ENCODE measurements around the gene PIF1.

Gene PIF1, protein sequence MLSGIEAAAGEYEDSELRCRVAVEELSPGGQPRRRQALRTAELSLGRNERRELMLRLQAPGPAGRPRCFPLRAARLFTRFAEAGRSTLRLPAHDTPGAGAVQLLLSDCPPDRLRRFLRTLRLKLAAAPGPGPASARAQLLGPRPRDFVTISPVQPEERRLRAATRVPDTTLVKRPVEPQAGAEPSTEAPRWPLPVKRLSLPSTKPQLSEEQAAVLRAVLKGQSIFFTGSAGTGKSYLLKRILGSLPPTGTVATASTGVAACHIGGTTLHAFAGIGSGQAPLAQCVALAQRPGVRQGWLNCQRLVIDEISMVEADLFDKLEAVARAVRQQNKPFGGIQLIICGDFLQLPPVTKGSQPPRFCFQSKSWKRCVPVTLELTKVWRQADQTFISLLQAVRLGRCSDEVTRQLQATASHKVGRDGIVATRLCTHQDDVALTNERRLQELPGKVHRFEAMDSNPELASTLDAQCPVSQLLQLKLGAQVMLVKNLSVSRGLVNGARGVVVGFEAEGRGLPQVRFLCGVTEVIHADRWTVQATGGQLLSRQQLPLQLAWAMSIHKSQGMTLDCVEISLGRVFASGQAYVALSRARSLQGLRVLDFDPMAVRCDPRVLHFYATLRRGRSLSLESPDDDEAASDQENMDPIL

GRCh38 chr15:64825431-64826294 lies at the start of gene PIF1:
Gene PIF1, minus strand, starts transcription at chr15:64825647. Its CDS starts 1,312 bp downstream, at chr15:64824335.
- peak within 1 kb of the TSS; percentile 74 for H3K27ac ChIP-seq (ENCODE audit: low read length)

GRCh38 chr15:64870353-64870752 lies 44.9 kb upstream of the PIF1 start:
- Histone ChIP-seq H3K9me3 (ENCODE audit: control insufficient read depth in 2 of 2, low read length in 2 of 2) (no peaks in the 10 kb centered on the region), H3K4me1 (ENCODE audit: control insufficient read depth, insufficient read depth, low read length) (peaks cover 26% of the 10 kb centered on the region), H3K27me3 (ENCODE audit: control insufficient read depth in 1 of 2, insufficient read depth in 2 of 2, low read length in 2 of 2) (no peaks in the 10 kb centered on the region), H3K27ac (ENCODE audit: low read length) (no peak overlapping the region), H3K36me3 (ENCODE audit: control insufficient read depth in 2 of 2, insufficient read depth in 2 of 2, low read length in 2 of 2) (peaks cover 0 to 18% of the 10 kb centered on the region in 2 donors), H3K4me3 (ENCODE audit: low read length in 2 of 2) (no peak overlapping the region), H3K9ac (ENCODE audit: low read length in 2 of 2) (no peak overlapping the region)

More at GRCh38 chr15:64825431-64826294, at the start of gene PIF1:
- no peaks in the 10 kb centered on the region for H3K36me3 ChIP-seq (ENCODE audit: control insufficient read depth in 2 of 2, insufficient read depth in 2 of 2, low read length in 2 of 2)
- no peaks in the 10 kb centered on the region for H3K9me3 ChIP-seq (ENCODE audit: control insufficient read depth in 2 of 2, low read length in 2 of 2)
- H3K4me3 ChIP-seq (ENCODE audit: low read length in 2 of 2): peak within 1 kb of the TSS; percentile 77 to 86
- peaks cover 31% of the 10 kb centered on the region for H3K4me1 ChIP-seq (ENCODE audit: control insufficient read depth, insufficient read depth, low read length)
- no peaks in the 10 kb centered on the region for H3K27me3 ChIP-seq (ENCODE audit: control insufficient read depth in 1 of 2, insufficient read depth in 2 of 2, low read length in 2 of 2)
- peak within 1 kb of the TSS; percentile 79 to 80 for H3K9ac ChIP-seq (ENCODE audit: low read length in 2 of 2)

DNA sequence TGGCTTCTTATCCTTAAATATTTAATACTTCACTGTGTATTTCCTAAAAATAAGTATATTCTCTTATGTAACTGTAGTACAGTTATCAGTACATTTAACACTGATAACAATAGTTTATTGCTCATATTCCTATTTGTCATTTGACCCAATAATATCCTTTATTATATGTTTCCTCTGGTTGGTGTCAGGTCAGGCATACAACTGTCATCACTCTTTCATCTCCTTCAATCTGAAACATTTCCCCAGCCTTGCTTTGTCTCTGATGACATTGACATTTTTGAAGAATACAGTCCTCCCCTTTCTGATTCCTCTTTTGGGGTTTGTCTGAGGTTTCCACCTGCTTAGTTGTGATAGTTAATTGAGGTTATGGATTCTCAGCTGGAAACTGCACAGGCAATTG lies 44.1 kb upstream of the PIF1 start:
- peaks cover 26% of the 10 kb centered on the region for H3K4me1 ChIP-seq (ENCODE audit: control insufficient read depth, insufficient read depth, low read length)
- H3K9me3 ChIP-seq (ENCODE audit: control insufficient read depth in 2 of 2, low read length in 2 of 2): no peaks in the 10 kb centered on the region
- peaks cover 5 to 24% of the 10 kb centered on the region in 2 donors for H3K36me3 ChIP-seq (ENCODE audit: control insufficient read depth in 2 of 2, insufficient read depth in 2 of 2, low read length in 2 of 2)
- no peak overlapping the region for H3K9ac ChIP-seq (ENCODE audit: low read length in 2 of 2)
- H3K4me3 ChIP-seq (ENCODE audit: low read length in 2 of 2): no peak overlapping the region
- H3K27ac ChIP-seq (ENCODE audit: low read length): no peak overlapping the region
- no peaks in the 10 kb centered on the region for H3K27me3 ChIP-seq (ENCODE audit: control insufficient read depth in 1 of 2, insufficient read depth in 2 of 2, low read length in 2 of 2)

DNA sequence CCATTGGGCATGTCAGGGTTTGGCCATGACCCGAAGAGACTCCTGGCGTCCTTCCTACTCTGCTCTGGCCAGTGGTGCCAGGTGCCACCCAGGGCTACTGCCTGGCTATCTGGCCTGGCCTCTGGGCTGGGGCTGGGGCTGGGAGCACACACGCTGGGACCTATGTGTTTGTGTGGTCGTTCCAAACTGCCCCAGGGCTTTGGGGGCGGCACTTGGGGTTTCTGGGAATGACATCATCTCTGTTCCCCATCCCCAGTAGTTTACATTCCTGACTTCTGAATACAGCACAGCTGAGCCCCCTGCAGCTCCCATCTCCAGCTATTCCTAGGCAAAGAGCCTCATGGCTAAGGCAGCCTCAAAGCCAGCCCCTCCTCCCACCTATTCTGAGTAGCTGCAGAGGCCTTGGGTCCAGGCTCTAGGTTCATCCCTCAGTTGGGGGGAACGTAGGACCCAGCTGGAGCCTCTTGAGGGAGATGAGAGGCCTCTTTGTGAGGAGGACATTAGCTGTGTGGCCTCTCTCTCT lies 40.6 kb upstream of the PIF1 start:
- H3K36me3 ChIP-seq (ENCODE audit: control insufficient read depth in 2 of 2, insufficient read depth in 2 of 2, low read length in 2 of 2): peaks cover 12 to 36% of the 10 kb centered on the region in 2 donors
- no peak overlapping the region for H3K27ac ChIP-seq (ENCODE audit: low read length)
- H3K4me3 ChIP-seq (ENCODE audit: low read length in 2 of 2): no peak overlapping the region
- no peaks in the 10 kb centered on the region for H3K27me3 ChIP-seq (ENCODE audit: control insufficient read depth in 1 of 2, insufficient read depth in 2 of 2, low read length in 2 of 2)
- H3K9me3 ChIP-seq (ENCODE audit: control insufficient read depth in 2 of 2, low read length in 2 of 2): no peaks in the 10 kb centered on the region
- H3K9ac ChIP-seq (ENCODE audit: low read length in 2 of 2): peak overlapping the region in 1 of 2 donors; percentile 13
- H3K4me1 ChIP-seq (ENCODE audit: control insufficient read depth, insufficient read depth, low read length): peaks cover 18% of the 10 kb centered on the region

DNA sequence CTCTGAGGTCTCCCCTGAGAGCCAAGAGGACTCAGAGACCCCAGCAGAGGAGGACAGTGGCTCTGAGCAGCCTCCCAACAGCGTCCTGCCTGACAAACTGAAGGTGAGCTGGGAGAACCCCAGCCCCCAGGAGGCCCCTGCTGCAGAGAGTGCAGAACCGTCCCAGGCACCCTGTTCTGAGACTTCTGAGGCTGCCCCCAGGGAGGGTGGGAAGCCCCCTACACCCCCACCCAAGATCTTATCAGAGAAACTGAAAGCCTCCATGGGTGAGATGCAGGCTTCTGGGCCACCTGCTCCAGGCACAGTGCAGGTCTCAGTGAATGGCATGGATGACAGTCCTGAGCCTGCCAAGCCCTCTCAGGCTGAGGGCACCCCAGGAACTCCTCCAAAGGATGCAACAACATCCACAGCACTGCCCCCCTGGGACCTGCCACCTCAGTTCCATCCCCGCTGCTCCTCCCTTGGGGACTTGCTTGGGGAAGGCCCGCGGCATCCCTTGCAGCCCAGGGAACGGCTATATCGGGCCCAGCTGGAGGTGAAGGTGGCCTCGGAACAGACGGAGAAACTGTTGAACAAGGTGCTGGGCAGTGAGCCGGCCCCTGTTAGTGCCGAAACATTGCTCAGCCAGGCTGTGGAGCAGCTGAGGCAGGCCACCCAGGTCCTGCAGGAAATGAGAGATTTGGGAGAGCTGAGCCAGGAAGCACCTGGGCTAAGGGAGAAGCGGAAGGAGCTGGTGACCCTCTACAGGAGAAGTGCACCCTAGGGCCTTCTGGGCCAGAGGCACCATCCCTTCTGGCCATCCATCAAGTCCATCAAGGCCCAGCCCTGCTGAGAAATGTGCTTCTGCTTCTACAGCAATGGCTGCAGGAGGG lies 39.9 kb upstream of the PIF1 start:
- peaks cover 21% of the 10 kb centered on the region for H3K4me1 ChIP-seq (ENCODE audit: control insufficient read depth, insufficient read depth, low read length)
- peaks cover 18 to 42% of the 10 kb centered on the region in 2 donors for H3K36me3 ChIP-seq (ENCODE audit: control insufficient read depth in 2 of 2, insufficient read depth in 2 of 2, low read length in 2 of 2)
- H3K4me3 ChIP-seq (ENCODE audit: low read length in 2 of 2): no peak overlapping the region
- no peaks in the 10 kb centered on the region for H3K9me3 ChIP-seq (ENCODE audit: control insufficient read depth in 2 of 2, low read length in 2 of 2)
- H3K9ac ChIP-seq (ENCODE audit: low read length in 2 of 2): no peak overlapping the region
- H3K27me3 ChIP-seq (ENCODE audit: control insufficient read depth in 1 of 2, insufficient read depth in 2 of 2, low read length in 2 of 2): no peaks in the 10 kb centered on the region
- no peak overlapping the region for H3K27ac ChIP-seq (ENCODE audit: low read length)

- Histone ChIP-seq H3K9ac (ENCODE audit: low read length in 2 of 2) (no peak overlapping the region), H3K27ac (ENCODE audit: low read length) (no peak overlapping the region)
Measured at GRCh38 chr15:64864068-64864467, 38.6 kb upstream of the PIF1 start.

GRCh38 chr15:64862408-64862807 lies 37.0 kb upstream of the PIF1 start:
- no peak overlapping the region for H3K4me3 ChIP-seq (ENCODE audit: low read length in 2 of 2)
- H3K9me3 ChIP-seq (ENCODE audit: control insufficient read depth in 2 of 2, low read length in 2 of 2): no peaks in the 10 kb centered on the region
- no peak overlapping the region for H3K9ac ChIP-seq (ENCODE audit: low read length in 2 of 2)
- H3K27me3 ChIP-seq (ENCODE audit: control insufficient read depth in 1 of 2, insufficient read depth in 2 of 2, low read length in 2 of 2): no peaks in the 10 kb centered on the region
- H3K27ac ChIP-seq (ENCODE audit: low read length): no peak overlapping the region
- H3K4me1 ChIP-seq (ENCODE audit: control insufficient read depth, insufficient read depth, low read length): peaks cover 44% of the 10 kb centered on the region
- H3K36me3 ChIP-seq (ENCODE audit: control insufficient read depth in 2 of 2, insufficient read depth in 2 of 2, low read length in 2 of 2): peaks cover 26 to 51% of the 10 kb centered on the region in 2 donors

More at GRCh38 chr15:64864068-64864467, 38.6 kb upstream of the PIF1 start:
- H3K4me1 ChIP-seq (ENCODE audit: control insufficient read depth, insufficient read depth, low read length): peaks cover 32% of the 10 kb centered on the region
- H3K4me3 ChIP-seq (ENCODE audit: low read length in 2 of 2): no peak overlapping the region
- peaks cover 26 to 49% of the 10 kb centered on the region in 2 donors for H3K36me3 ChIP-seq (ENCODE audit: control insufficient read depth in 2 of 2, insufficient read depth in 2 of 2, low read length in 2 of 2)
- H3K27me3 ChIP-seq (ENCODE audit: control insufficient read depth in 1 of 2, insufficient read depth in 2 of 2, low read length in 2 of 2): no peaks in the 10 kb centered on the region
- no peaks in the 10 kb centered on the region for H3K9me3 ChIP-seq (ENCODE audit: control insufficient read depth in 2 of 2, low read length in 2 of 2)

DNA sequence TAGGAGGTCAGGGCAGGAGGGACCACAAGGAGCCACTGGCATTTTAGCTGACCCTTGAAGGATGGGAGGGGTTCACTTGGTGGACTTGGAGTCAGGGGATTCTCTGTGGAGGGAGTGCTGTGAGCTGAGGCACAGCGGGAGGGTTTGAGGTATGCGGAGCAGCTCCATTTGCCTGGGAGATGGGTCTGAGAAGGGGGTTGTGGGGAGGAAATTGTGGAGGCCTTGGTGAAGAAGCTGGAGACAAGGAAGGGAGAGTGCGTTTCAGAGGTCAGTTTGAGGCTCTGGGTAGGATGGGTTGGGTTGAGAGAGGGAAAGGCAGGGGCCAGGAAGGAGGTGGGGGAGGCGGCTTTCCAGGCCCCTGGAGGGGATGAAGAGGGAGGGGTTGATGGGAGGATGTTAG lies 36.5 kb upstream of the PIF1 start:
- H3K4me1 ChIP-seq (ENCODE audit: control insufficient read depth, insufficient read depth, low read length): peaks cover 46% of the 10 kb centered on the region
- H3K27me3 ChIP-seq (ENCODE audit: control insufficient read depth in 1 of 2, insufficient read depth in 2 of 2, low read length in 2 of 2): no peaks in the 10 kb centered on the region
- H3K36me3 ChIP-seq (ENCODE audit: control insufficient read depth in 2 of 2, insufficient read depth in 2 of 2, low read length in 2 of 2): peaks cover 26 to 47% of the 10 kb centered on the region in 2 donors
- no peaks in the 10 kb centered on the region for H3K9me3 ChIP-seq (ENCODE audit: control insufficient read depth in 2 of 2, low read length in 2 of 2)
- H3K9ac ChIP-seq (ENCODE audit: low read length in 2 of 2): no peak overlapping the region
- H3K4me3 ChIP-seq (ENCODE audit: low read length in 2 of 2): no peak overlapping the region
- no peak overlapping the region for H3K27ac ChIP-seq (ENCODE audit: low read length)

- Histone ChIP-seq H3K36me3 (ENCODE audit: control insufficient read depth in 2 of 2, insufficient read depth in 2 of 2, low read length in 2 of 2) (peaks cover 27 to 44% of the 10 kb centered on the region in 2 donors), H3K9ac (ENCODE audit: low read length in 2 of 2) (peak overlapping the region in 1 of 2 donors; percentile 29), H3K4me1 (ENCODE audit: control insufficient read depth, insufficient read depth, low read length) (peaks cover 47% of the 10 kb centered on the region), H3K4me3 (ENCODE audit: low read length in 2 of 2) (no peak overlapping the region), H3K27ac (ENCODE audit: low read length) (no peak overlapping the region), H3K9me3 (ENCODE audit: control insufficient read depth in 2 of 2, low read length in 2 of 2) (no peaks in the 10 kb centered on the region), H3K27me3 (ENCODE audit: control insufficient read depth in 1 of 2, insufficient read depth in 2 of 2, low read length in 2 of 2) (no peaks in the 10 kb centered on the region)
Measured at GRCh38 chr15:64861331-64861730, 35.9 kb upstream of the PIF1 start.
